Neutrophil (primary cell): ENCODE results near the gene PLCG1.

Source experiments
- H3K27ac ChIP-seq: fragments of 200-600 bp; sonication (generic); 2 replicates; pipeline ENCODE4 v1.5.1; 2016; ENCODE audit warnings: mild to moderate bottlenecking, moderate library complexity
- H3K27me3 ChIP-seq: fragments of 200-600 bp; sonication (generic); 2 replicates; pipeline ENCODE4 v1.6.0; 2016; ENCODE audit warnings: mild to moderate bottlenecking
- H3K36me3 ChIP-seq: fragments of 200-600 bp; sonication (generic); 2 replicates; pipeline ENCODE4 v1.5.1; 2017
- H3K4me1 ChIP-seq, 2 experiments: fragments of 200-600 bp in 1 of 2; sonication (generic) in 1 of 2; 1 replicate in 1 of 2; 2 replicates in 1 of 2; pipeline versions ENCODE4 v1.5.1 to v1.6.1; 2013 to 2016; ENCODE audit warnings: low read depth in 1 of 2, low read length in 1 of 2, mild to moderate bottlenecking in 1 of 2, moderate library complexity in 1 of 2; ENCODE audit not compliant: control insufficient read depth in 1 of 2, insufficient read depth in 1 of 2
- H3K4me3 ChIP-seq, 2 experiments: fragments of 200-600 bp in 1 of 2; sonication (generic) in 1 of 2; 1 replicate in 1 of 2; 2 replicates in 1 of 2; pipeline ENCODE4 v1.5.1; 2013 to 2016; ENCODE audit warnings: low read depth in 1 of 2, low read length in 1 of 2, mild to moderate bottlenecking in 1 of 2, moderate library complexity in 1 of 2
- H3K9me3 ChIP-seq: fragments of 200-600 bp; sonication (generic); 2 replicates; pipeline ENCODE4 v1.5.1; 2016
- TF ChIP-seq, protein P1 (sequence below): fragments of 200-600 bp; sonication (generic); IDR thresholded peaks from 2 replicates; pipeline ENCODE4 v1.5.1; 2016; ENCODE audit warnings: antibody characterized with exemption

PLCG1 gene

DNA sequence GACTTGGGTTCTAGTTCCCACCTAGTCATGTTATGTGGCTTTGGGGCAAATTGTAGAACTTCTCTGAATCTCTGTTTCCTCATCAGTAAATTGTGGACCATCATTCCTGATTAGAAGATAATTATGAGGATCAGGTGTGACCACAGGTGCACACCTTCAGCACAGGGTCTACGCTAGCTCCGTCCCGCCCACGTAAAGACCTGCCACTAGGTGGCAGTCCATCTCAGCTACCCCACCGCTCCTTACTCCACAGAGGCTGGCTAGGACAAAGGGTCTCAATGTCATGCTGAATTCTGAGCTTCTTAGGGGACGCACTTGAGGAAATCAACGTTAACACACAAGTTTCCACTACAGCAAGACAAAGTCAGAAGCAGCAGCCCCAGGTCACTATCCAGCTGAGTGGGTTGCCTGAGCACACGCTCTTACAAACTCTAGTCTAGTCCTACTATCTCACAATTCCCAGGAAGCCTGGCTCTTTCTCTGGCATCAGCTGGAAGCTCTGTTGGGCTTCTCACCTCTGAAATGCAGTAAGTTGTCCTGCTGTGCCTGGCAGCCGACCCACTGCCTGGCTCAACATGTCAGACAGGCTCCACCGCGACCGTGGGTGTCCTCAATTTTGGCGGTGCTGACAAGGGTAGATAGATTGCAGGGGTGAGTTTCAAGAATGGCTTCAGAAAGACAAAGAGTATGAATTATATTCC is 2.0 kb upstream of the PLCG1 start:
- Histone ChIP-seq H3K27me3 (peaks cover 85% of the 10 kb centered on the region), H3K9me3 (no peaks in the 10 kb centered on the region), H3K27ac (no peak overlapping the region), H3K4me3 (no peak overlapping the region), H3K36me3 (no peaks in the 10 kb centered on the region), H3K4me1 (peaks cover 5 to 12% of the 10 kb centered on the region in 2 experiments)
- TF ChIP-seq, protein P1, sequence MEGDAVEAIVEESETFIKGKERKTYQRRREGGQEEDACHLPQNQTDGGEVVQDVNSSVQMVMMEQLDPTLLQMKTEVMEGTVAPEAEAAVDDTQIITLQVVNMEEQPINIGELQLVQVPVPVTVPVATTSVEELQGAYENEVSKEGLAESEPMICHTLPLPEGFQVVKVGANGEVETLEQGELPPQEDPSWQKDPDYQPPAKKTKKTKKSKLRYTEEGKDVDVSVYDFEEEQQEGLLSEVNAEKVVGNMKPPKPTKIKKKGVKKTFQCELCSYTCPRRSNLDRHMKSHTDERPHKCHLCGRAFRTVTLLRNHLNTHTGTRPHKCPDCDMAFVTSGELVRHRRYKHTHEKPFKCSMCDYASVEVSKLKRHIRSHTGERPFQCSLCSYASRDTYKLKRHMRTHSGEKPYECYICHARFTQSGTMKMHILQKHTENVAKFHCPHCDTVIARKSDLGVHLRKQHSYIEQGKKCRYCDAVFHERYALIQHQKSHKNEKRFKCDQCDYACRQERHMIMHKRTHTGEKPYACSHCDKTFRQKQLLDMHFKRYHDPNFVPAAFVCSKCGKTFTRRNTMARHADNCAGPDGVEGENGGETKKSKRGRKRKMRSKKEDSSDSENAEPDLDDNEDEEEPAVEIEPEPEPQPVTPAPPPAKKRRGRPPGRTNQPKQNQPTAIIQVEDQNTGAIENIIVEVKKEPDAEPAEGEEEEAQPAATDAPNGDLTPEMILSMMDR = peak; percentile 57

DNA sequence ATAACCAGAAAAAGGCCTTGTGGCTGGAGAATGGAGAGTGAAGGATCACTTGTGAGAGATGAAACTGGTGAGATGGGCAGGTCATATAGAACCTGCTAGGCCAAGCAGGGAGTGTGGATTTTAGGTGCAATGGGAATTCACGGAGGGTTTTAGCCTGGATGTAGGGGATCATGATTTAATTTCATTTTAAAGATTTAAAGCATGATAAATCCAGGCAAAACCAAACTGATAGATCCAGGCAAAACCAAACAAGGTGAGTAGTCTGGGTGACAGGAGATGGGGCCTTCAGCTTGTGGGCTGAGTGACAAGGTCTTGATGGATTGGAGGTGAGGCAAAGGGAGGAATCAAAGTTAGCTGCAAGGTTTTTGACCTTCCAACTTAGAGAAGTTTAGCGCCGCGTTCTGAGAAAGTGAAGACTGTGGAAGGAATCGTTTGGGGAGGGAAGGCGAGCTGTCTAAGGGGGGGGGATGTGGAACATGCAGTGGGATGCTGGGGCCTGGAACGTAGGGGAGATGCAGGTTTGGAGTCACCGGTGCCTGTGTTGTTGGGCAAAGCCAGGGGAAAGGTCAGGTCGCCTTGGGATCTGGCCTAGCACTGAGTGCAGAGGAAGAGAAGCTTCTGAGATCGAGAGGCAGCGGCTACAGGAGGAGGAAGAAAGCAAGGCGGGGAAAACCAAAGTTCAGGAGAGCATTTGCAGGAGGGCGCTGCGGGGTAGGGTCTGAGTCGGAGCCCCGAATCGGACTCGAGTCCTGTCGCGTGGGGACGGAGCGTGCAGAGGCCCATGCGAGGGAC is 1.3 kb upstream of the PLCG1 start:
- TF ChIP-seq, protein P1 = no peak
- no peak overlapping the region for H3K27ac ChIP-seq

DNA sequence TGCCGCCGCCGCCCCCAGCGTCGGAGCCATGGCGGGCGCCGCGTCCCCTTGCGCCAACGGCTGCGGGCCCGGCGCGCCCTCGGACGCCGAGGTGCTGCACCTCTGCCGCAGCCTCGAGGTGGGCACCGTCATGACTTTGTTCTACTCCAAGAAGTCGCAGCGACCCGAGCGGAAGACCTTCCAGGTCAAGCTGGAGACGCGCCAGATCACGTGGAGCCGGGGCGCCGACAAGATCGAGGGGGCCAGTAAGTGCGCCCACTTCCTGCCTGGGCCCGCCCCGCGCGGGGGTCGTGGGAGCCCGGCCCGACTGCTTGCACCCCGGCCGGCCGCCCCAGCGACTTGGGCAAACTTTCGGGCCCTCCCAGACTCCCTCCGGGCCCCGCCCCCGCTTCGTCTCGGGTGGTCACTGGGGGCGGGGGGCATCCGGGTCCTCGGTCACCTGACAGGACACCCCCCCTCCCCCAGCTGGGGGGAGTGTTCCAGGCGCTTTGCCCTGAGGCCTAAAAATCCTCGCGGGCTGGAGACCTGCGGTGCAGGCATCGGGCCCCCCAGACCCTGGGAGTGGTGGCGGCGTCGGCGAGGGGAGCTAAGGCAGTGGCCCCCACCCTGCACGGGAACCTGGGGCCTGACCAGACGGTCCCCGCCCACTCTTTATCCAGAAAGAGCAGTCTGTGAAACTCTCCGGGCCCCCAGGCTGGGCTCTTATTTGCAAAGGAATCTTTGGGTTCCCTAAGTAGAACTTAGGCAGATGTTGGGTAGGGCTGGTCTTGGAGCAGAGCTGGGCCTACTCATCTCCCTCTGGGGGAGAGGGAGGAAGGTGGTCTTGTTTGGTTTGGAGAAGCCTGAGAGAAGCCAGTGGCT is 501 bp downstream of the PLCG1 start:
- Histone ChIP-seq H3K4me3 (peak overlapping the region; percentile 74 to 78), H3K9me3 (no peaks in the 10 kb centered on the region), H3K4me1 (peaks cover 5 to 12% of the 10 kb centered on the region in 2 experiments), H3K27ac (no peak overlapping the region), H3K36me3 (no peaks in the 10 kb centered on the region), H3K27me3 (peaks cover 94% of the 10 kb centered on the region)
- TF ChIP-seq, protein P1 = no peak

More for the DNA sequence above, 1.3 kb upstream of the PLCG1 start:
- H3K4me1 ChIP-seq = peaks cover 5 to 12% of the 10 kb centered on the region in 2 experiments
- H3K4me3 ChIP-seq = peak overlapping the region; percentile 74 to 78
- H3K9me3 ChIP-seq = no peaks in the 10 kb centered on the region
- peaks cover 92% of the 10 kb centered on the region for H3K27me3 ChIP-seq
- no peaks in the 10 kb centered on the region for H3K36me3 ChIP-seq

DNA sequence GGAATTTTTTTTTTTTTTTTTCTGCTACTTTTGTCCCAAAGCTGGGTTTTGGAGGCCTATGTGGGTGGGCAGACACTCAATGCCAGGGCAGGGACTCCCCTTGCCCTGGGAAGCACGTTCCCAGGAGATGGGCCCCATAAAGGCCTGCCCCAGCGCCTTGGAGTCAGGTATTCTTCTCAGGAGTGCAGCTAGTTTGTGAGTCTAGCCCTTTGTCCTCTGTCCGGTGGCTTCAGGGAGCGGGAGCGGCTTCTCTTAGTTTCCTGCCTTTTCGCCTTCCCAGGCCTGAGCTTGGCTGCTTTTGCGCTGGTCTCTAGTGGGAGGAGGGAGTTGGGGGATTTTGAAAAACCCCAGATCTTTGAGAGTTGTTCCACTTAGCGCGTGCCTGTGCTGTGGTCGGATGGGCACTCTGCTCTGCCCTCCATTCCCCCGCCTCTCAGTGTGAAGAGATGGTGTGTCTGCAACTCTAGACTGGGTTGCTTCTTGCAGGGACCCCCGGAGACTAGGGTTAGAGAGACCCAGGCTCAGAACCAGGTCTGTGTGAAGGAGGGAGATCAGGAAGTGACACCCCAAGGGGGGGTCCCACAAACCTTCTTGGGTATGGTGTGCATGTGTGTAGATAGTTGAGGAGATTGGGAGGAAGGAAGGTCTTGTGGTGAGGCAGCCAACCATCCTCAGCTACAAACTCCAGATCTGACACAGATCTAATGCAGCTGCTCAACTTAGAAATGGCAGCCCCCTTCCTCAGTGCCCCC is 1.3 kb downstream of the PLCG1 start:
- Histone ChIP-seq H3K4me3 (no peak overlapping the region), H3K9me3 (no peaks in the 10 kb centered on the region), H3K36me3 (no peaks in the 10 kb centered on the region), H3K27me3 (peaks cover 96% of the 10 kb centered on the region), H3K4me1 (peaks cover 5 to 12% of the 10 kb centered on the region in 2 experiments), H3K27ac (no peak overlapping the region)
- TF ChIP-seq, protein P1 = no peak
